ENCODE results near the gene LBH. TPM values are rescaled to one million over a fixed set of nuclear protein-coding genes. Genes with fewer than 3 reads are reported as not detected.

Gene LBH
- total and polyA plus RNA-seq, 12 donors: 35.9 to 204 (median 149) TPM

DNA sequence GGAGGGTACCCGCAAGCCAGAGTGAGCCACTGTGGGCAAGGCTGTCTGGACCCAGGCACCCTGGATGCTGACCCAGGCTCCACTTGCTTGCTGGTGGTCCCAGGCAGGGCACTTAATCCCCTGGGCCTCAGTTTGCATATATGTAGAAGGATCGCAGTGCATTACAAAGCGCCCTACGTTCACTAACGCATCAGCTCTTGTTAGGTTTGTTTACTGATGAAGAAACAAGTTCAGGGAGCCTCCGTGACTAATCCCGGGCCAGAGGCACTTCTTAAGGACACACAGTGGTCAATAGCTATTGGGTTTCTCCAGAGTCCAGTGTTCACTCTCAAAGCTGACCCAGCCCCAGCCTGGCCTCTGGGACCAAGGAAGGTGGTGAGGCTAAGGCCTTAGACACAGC, 70.2 kb downstream of the LBH start:
- intact Hi-C loops (cut with DNase I): loop anchor here in 1 of 10 donors (5.0 kb wide), 1 partner anchor 41 kb away; no protein-coding TSS in a partner anchor
- Histone ChIP-seq H3K9me3 (peaks cover 0 to 2% (median 0%) of the 10 kb centered on the region in 11 donors), H3K4me3 (no peak overlapping the region), H3K4me1 (peaks cover 3 to 33% (median 19%) of the 10 kb centered on the region in 9 donors), H3K27me3 (no peaks in the 10 kb centered on the region), H3K27ac (peak overlapping the region in 8 of 10 donors; percentile 26 to 95 (median 86)), H3K36me3 (no peaks in the 10 kb centered on the region)
- WGBS, 2 donors: 85 to 92% methylated on average over 7 of the region's 7 CpGs
- DNase-seq (no peak), ATAC-seq (peak in 1 of 8 donors; percentile 24)
- TF ChIP-seq, protein P1, sequence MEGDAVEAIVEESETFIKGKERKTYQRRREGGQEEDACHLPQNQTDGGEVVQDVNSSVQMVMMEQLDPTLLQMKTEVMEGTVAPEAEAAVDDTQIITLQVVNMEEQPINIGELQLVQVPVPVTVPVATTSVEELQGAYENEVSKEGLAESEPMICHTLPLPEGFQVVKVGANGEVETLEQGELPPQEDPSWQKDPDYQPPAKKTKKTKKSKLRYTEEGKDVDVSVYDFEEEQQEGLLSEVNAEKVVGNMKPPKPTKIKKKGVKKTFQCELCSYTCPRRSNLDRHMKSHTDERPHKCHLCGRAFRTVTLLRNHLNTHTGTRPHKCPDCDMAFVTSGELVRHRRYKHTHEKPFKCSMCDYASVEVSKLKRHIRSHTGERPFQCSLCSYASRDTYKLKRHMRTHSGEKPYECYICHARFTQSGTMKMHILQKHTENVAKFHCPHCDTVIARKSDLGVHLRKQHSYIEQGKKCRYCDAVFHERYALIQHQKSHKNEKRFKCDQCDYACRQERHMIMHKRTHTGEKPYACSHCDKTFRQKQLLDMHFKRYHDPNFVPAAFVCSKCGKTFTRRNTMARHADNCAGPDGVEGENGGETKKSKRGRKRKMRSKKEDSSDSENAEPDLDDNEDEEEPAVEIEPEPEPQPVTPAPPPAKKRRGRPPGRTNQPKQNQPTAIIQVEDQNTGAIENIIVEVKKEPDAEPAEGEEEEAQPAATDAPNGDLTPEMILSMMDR (IDR thresholded peaks at IDR 0.05): no peak

DNA sequence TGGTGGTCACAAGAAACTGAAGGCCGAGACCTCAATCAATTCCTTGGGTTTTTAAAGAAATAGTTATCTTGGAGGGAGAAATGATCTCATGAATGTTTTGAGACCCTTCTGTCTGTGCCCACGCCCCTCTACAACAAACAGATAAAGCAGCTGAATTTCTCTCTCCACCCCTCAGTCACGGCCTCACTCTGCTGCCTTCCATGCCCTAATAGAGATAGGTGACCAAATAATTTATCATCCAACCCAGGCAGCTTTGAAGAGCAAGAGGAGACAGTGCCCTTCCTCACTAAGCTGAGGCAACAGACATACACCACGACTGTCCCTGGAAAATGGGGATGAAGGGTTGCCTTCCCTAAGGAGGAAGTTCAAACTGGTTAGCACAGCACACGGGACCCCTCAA, 71.2 kb downstream of the LBH start:
- TF ChIP-seq, protein P1 (IDR thresholded peaks at IDR 0.05): no peak
- no peak for DNase-seq
- intact Hi-C loops (cut with DNase I): loop anchor here in 1 of 10 donors (5.0 kb wide), 1 partner anchor 40 kb away; no protein-coding TSS in a partner anchor
- no peak for ATAC-seq
- Histone ChIP-seq H3K4me1 (peaks cover 3 to 33% (median 18%) of the 10 kb centered on the region in 9 donors), H3K9me3 (peaks cover 0 to 3% (median 0%) of the 10 kb centered on the region in 11 donors), H3K36me3 (no peaks in the 10 kb centered on the region), H3K27ac (no peak overlapping the region), H3K4me3 (no peak overlapping the region), H3K27me3 (no peaks in the 10 kb centered on the region)
- 90 to 92% methylated on average over 5 of the region's 5 CpGs for WGBS, 2 donors

- Histone ChIP-seq H3K27ac (no peak overlapping the region), H3K36me3 (no peaks in the 10 kb centered on the region), H3K4me3 (no peak overlapping the region), H3K4me1 (peaks cover 3 to 33% (median 16%) of the 10 kb centered on the region in 9 donors), H3K9me3 (peaks cover 0 to 3% (median 0%) of the 10 kb centered on the region in 11 donors), H3K27me3 (no peaks in the 10 kb centered on the region)
- 91% methylated on average over 11 of the region's 11 CpGs for WGBS, 2 donors
- TF ChIP-seq, protein P1 (IDR thresholded peaks at IDR 0.05): no peak
- DNase-seq (no peak), ATAC-seq (no peak)
- intact Hi-C loops (cut with DNase I): loop anchor here in 1 of 10 donors (5.0 kb wide), 1 partner anchor 39 kb away; no protein-coding TSS in a partner anchor
Measured at GRCh38 chr2:30303095-30303494, 71.8 kb downstream of the LBH start.

DNA sequence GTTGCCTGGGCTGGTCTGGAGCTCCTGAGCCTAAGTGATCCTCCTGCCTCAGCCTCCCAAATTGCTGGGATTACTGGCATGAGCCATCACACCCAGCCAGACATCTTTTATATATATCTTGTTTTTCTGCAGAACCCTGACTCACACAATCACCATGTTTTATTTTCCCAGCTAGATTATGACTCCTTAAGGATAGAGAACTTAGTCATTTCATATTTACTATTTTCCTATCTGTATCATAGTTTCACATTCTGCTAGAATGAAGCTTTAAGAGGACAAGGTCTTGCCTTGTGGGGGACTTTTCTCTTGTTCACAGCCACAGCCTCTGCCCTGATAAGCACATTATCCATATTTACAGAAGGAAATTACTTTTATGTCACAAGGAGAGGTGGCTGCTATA, 73.9 kb downstream of the LBH start:
- TF ChIP-seq, protein P1 (IDR thresholded peaks at IDR 0.05): no peak
- DNase-seq (no peak), ATAC-seq (no peak)
- H3K36me3 ChIP-seq: no peaks in the 10 kb centered on the region
- H3K27ac ChIP-seq: no peak overlapping the region
- H3K9me3 ChIP-seq: peaks cover 0 to 3% (median 0%) of the 10 kb centered on the region in 11 donors
- H3K27me3 ChIP-seq: no peaks in the 10 kb centered on the region
- peaks cover 1 to 21% (median 13%) of the 10 kb centered on the region in 9 donors for H3K4me1 ChIP-seq
- intact Hi-C loops (cut with DNase I): no loop called here
- H3K4me3 ChIP-seq: no peak overlapping the region
